ENCODE results near the gene NRARP.

Gene NRARP

DNA sequence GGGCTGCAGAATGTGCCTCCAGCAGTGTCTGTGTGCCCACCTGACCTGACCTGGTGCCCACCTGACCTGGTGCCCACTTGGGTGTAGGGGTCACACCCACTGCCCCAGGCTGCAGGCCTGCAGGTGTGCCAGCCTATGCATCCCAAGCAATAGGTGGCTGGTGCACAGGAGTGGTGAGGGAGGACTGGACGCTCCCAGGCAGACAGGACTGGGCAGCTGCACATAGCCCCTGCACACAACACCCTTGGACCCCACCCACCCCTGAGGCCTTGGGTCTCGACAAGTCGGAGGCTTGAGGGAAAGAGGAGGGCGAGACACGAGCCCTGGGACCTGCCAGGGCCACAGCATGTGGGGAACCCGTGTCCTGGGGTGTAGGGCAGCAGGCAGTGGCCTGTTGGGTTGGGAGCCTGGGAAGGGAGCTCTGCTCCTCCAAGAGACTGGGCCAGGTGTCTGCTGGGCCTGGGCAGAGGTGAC lies 10.8 kb upstream of the NRARP start:
- DNase-seq (ENCODE audit: insufficient read length, low spot score) (peak; percentile 24), FAIRE-seq (no peak)
- no peak for TF ChIP-seq TAF1 (IDR thresholded peaks at IDR 0.05; ENCODE audit: low read depth, low read length)
- no peak for TF ChIP-seq SPI1 (IDR thresholded peaks at IDR 0.05; ENCODE audit: low read depth, low read length)
- no peak for TF ChIP-seq POLR2AphosphoS5 (IDR thresholded peaks at IDR 0.05; ENCODE audit: low read depth, low read length)
- no peak for TF ChIP-seq PAX5 (IDR thresholded peaks at IDR 0.05; ENCODE audit: insufficient read depth, low read length, severe bottlenecking)

DNA sequence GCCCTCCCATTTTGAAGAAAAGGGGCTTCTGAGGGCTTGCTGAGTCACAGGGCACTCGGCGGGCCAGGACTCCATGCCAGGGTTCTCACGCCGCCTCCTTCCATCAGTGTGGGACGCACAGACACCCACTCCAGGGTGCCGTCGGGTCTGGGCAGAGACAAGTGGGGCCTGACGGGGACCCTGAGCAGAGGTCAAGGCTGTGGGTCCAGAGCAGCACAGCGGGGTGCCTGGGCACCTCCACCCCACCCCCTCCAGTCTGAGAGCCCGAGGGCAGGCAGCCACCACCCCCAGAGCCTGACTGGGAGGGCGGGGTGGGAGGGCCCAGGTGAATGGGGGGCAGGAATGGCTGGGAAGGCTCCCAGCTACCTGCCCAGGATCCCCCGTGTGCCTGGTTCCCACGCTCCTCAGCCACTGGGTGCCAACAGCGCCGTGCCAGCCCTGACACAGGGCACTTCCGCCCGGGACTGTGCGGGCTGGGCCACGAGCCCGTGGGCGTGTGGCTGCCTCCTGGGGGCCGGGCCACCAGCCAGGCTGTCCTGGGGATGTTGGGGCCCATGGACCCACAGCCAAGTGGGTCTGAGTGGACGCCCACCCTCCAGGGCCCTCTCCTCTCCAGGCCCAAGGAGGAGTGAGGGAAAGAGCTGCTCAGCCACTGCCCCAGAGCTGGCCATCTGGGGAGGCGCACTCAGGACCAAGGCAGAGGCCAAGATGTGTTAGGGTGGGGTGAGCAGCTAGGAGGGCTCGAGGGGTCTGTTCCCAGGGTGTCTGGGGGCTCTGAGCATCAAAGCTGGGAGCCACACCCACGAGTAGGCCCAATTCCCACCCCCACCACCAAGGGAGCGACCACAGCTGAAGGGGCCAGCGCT lies 10.1 kb upstream of the NRARP start:
- DNase-seq (ENCODE audit: insufficient read length, low spot score): peak; percentile 19
- TF ChIP-seq POLR2AphosphoS5 (IDR thresholded peaks at IDR 0.05; ENCODE audit: low read depth, low read length): no peak
- no peak for TF ChIP-seq SPI1 (IDR thresholded peaks at IDR 0.05; ENCODE audit: low read depth, low read length)
- TF ChIP-seq PAX5 (IDR thresholded peaks at IDR 0.05; ENCODE audit: insufficient read depth, low read length, severe bottlenecking): no peak
- no peak for TF ChIP-seq TAF1 (IDR thresholded peaks at IDR 0.05; ENCODE audit: low read depth, low read length)
- TF ChIP-seq POLR2A (IDR thresholded peaks at IDR 0.05; ENCODE audit: low read depth, low read length): no peak
- TF ChIP-seq POU2F2 (IDR thresholded peaks at IDR 0.05; ENCODE audit: low read depth, low read length): no peak

DNA sequence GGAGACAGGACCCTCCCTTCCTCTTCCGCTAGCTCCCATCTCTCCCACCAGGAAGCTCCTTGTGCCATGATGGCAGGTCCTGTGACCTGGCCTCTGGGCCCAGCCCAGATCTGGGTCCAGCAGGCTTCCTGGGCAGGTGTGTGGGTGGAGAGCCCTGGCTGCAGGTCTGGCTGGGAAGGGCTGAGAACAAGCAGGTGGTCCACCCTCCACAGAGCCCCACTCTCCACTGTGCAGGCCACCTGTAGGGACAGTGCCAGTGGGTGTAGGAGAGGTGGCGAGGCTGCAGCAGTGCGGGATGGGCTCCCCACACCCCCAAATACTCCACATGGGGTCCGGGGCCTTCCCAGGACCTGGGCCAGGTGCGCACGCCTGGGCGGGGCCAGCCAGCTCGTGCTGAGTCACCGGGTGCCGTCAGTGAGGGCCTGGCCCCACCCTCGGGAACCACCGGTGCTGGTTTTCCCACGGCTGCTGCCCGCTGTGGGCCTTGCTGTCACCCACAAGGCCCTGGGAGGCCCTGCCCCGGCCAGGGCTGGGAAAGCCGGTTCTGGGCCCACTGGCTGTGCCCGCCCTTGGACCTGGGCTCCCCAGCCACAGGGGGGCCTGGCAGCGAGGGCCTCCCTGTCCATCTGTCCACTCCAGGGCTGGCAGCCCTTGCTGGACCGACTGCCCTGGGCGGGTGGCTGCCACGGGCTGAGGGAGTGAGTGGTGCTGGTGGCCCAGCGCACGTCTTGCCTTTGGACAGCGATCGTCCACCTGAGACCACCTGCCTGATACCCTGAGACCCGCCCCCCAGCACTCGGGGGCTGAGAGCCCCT lies 9.3 kb upstream of the NRARP start:
- FAIRE-seq (no peak), DNase-seq (ENCODE audit: insufficient read length, low spot score) (peak; percentile 20)
- TF ChIP-seq POLR2AphosphoS5 (IDR thresholded peaks at IDR 0.05; ENCODE audit: low read depth, low read length) (no peak), PAX5 (IDR thresholded peaks at IDR 0.05; ENCODE audit: insufficient read depth, low read length, severe bottlenecking) (no peak), POLR2A (IDR thresholded peaks at IDR 0.05; ENCODE audit: low read depth, low read length) (no peak)

More for the DNA sequence above, 10.1 kb upstream of the NRARP start:
- FAIRE-seq: no peak

DNA sequence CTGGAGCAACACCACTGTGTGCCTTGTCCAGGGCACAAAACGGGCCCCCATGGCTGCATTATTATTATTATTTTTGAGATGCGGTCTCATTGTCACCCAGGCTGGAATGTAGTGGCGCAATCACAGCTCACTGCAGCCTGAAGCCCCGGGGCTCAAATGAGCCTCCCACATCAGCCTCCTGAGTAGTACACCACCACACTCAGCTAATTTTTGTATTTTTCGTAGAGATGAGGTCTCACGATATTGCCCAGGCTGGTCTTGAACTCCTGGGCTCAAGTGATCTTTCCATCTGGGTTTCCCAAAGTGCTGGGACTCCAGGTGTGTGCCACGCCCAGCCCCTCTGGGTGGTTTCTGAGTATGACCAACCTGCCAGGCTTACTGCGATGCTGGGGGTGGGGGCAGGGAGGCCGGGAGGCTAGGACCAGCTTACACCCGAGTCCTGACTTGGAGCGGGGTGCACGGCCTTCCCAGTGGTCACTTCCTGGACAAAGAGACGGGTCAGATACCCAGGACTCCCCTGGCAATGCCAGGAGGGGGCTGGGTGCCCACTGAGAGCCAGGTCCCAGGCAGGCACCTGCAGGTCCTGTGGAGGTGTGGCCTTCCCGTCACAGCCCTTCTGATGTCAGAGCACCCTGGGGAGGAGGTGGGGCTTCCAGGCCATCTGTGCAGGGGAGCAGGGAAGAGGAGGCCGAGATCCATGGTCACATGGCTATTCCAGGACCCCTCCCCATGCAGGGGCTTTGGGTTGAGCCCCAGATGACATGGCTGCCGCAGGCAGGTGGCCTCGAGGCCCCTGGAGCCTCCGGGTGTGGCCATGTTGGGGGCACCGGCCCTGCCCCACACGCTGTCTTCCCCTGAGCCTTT lies 8.3 kb upstream of the NRARP start:
- no peak for FAIRE-seq
- TF ChIP-seq TAF1 (IDR thresholded peaks at IDR 0.05; ENCODE audit: low read depth, low read length) (no peak), POLR2A (IDR thresholded peaks at IDR 0.05; ENCODE audit: low read depth, low read length) (no peak), PAX5 (IDR thresholded peaks at IDR 0.05; ENCODE audit: insufficient read depth, low read length, severe bottlenecking) (no peak), POU2F2 (IDR thresholded peaks at IDR 0.05; ENCODE audit: low read depth, low read length) (no peak), POLR2AphosphoS5 (IDR thresholded peaks at IDR 0.05; ENCODE audit: low read depth, low read length) (no peak), SPI1 (IDR thresholded peaks at IDR 0.05; ENCODE audit: low read depth, low read length) (no peak)

DNA sequence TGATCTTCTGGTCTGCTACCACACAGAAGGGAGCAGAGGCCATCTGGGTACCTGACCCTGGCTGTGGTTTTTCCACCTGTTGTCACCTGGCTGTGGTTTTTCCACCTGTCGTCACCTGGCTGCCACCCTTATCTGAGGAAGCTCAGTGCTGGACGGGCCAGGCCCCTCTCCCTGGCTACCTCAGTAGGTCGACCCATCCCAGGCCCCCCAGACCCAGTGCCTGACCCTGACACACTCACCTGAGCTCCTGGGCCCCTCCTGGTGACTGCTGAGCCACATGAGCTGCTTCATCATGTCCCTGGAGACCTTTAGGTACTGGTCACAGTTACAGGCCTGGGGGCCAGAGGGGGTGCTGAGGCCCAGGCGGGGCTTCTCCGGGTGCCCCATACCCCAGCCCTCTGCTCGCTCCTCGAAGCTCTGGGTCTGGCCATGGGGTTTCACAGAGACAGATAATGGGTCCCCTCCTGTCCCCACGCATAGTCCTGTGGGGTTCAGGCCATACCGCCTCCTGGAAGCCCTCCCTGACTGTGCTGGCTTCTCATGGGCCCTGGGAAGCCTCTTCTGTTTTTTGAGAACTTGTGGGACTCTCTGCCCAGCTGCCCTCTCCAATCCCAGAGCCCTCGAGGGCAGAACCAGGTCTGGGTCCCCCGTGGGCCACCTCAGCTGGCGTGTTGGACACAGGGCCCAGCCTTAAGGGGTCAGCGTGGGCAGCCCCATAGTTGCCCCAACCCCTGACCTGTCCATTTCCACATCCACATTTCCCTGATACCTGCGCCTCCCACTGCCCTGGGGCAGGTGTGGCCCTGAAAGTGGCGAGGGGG lies 7.5 kb upstream of the NRARP start:
- DNase-seq (ENCODE audit: insufficient read length, low spot score) (peak; percentile 22), FAIRE-seq (no peak)
- no peak for TF ChIP-seq PAX5 (IDR thresholded peaks at IDR 0.05; ENCODE audit: insufficient read depth, low read length, severe bottlenecking)
- no peak for TF ChIP-seq POLR2A (IDR thresholded peaks at IDR 0.05; ENCODE audit: low read depth, low read length)
- TF ChIP-seq TAF1 (IDR thresholded peaks at IDR 0.05; ENCODE audit: low read depth, low read length): no peak
- TF ChIP-seq POU2F2 (IDR thresholded peaks at IDR 0.05; ENCODE audit: low read depth, low read length): no peak
- no peak for TF ChIP-seq POLR2AphosphoS5 (IDR thresholded peaks at IDR 0.05; ENCODE audit: low read depth, low read length)
- TF ChIP-seq SPI1 (IDR thresholded peaks at IDR 0.05; ENCODE audit: low read depth, low read length): no peak

More for the DNA sequence above, 8.3 kb upstream of the NRARP start:
- peak; percentile 30 for DNase-seq (ENCODE audit: insufficient read length, low spot score)

DNA sequence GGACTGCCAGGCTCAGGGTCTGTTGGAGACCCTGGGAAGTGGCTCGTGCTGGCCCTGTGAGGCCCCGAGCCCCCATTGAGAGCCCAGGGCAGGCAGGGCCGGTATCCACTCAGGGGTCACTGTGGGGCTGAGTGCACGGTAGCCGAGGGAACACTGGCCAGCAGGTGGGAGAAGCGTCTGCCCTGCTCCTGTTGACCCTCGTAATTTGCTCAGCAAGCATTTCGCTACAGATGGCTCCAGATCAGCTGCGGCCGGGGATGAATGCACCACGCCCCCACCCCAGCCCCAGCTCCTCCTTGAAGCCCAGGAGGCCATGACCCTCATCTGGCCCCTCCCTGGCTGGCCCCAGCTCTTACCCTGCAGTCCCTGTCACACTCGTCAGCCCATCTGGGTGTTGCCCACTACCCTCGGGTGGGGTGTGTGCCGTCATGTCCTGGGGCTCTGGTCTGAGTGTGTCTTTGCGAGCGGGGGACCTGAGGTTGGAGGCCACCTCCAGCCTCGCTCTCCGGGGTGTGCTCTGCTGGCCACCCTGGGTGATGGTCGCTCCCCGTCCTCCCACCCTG lies 6.1 kb upstream of the NRARP start:
- DNase-seq (ENCODE audit: insufficient read length, low spot score) (no peak), FAIRE-seq (no peak)
- TF ChIP-seq PAX5 (IDR thresholded peaks at IDR 0.05; ENCODE audit: insufficient read depth, low read length, severe bottlenecking) (no peak), POLR2AphosphoS5 (IDR thresholded peaks at IDR 0.05; ENCODE audit: low read depth, low read length) (no peak), TAF1 (IDR thresholded peaks at IDR 0.05; ENCODE audit: low read depth, low read length) (no peak), SPI1 (IDR thresholded peaks at IDR 0.05; ENCODE audit: low read depth, low read length) (no peak), POLR2A (IDR thresholded peaks at IDR 0.05; ENCODE audit: low read depth, low read length) (no peak), POU2F2 (IDR thresholded peaks at IDR 0.05; ENCODE audit: low read depth, low read length) (no peak)

DNA sequence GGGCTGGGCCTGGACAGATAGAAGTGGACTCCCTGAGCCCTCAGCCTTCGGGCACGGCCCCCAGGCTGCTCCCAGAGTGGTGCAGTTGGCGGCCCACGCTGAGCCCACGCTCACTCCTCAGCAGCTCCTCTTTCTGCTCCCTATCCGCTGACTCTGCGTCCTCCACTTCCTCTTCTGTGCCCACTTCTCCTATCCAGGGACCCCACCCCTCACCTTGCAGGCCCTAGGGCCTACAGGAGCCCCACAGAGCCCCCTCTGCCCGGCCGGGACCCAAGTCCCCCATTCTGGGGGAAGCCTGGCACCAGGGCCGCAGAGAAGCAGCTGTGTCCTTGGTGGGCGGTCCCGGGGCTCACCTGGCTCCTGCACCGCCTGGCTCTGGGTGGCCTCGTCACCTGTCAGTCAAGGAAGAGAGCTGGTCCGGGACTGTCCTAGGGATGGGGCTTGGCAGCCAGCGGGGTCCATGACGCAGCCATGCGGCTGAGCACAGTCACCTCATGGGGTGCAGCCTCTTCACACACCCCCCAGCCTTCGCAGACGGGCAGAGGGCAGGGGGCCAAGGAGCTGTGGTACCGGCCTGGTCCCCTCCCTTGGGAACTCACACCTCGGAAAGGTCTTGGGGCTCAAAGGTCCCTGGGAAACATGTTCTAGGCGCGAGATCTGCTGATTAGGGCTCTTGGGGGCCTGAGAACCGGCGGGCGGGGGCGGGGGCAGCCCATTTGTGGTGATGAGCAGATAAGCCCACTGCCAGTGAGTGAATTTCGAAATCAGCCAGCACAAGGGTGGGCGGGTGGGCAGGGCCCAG lies 5.4 kb upstream of the NRARP start:
- peak; percentile 33 for DNase-seq (ENCODE audit: insufficient read length, low spot score)
- TF ChIP-seq POLR2AphosphoS5 (IDR thresholded peaks at IDR 0.05; ENCODE audit: low read depth, low read length): no peak
- no peak for TF ChIP-seq PAX5 (IDR thresholded peaks at IDR 0.05; ENCODE audit: insufficient read depth, low read length, severe bottlenecking)
- TF ChIP-seq POU2F2 (IDR thresholded peaks at IDR 0.05; ENCODE audit: low read depth, low read length): no peak
- TF ChIP-seq TAF1 (IDR thresholded peaks at IDR 0.05; ENCODE audit: low read depth, low read length): no peak
- no peak for TF ChIP-seq POLR2A (IDR thresholded peaks at IDR 0.05; ENCODE audit: low read depth, low read length)
- TF ChIP-seq SPI1 (IDR thresholded peaks at IDR 0.05; ENCODE audit: low read depth, low read length): peak; percentile 56
- no peak for FAIRE-seq

Measured in GM12891 (cell line).